Mesothelial cell of epicardium (in vitro differentiated cells): ENCODE data around the gene RAD9A. TPM values are rescaled to one million over a fixed set of nuclear protein-coding genes. Genes with fewer than 3 reads are reported as not detected.

Experiments used
- DNase-seq, 2 experiments: peaks; one replicate each; pipeline ENCODE4 v3.0.0; 2021; ENCODE audit warnings: low spot score in 2 of 2; ENCODE audit not compliant: unreplicated experiment in 2 of 2
- H3K27ac Mint-ChIP-seq: 2 replicates; pipeline ENCODE4 v1.8.0; 2021; ENCODE audit warnings: mixed read lengths
- H3K27me3 Mint-ChIP-seq: 2 replicates; pipeline ENCODE4 v1.8.0; 2021; ENCODE audit warnings: low read depth, mixed read lengths
- H3K36me3 Mint-ChIP-seq: 2 replicates; pipeline ENCODE4 v1.8.0; 2021; ENCODE audit warnings: mixed read lengths
- H3K4me1 Mint-ChIP-seq: 2 replicates; pipeline ENCODE4 v1.8.0; 2021; ENCODE audit warnings: mixed read lengths
- H3K4me3 Mint-ChIP-seq: 2 replicates; pipeline ENCODE4 v1.8.0; 2021; ENCODE audit warnings: mild to moderate bottlenecking, moderate library complexity, mixed read lengths
- H3K9me3 Mint-ChIP-seq: 2 replicates; pipeline ENCODE4 v1.8.0; 2021; ENCODE audit warnings: mixed read lengths
- CTCF ChIP-seq: fragments of 200-600 bp; sonication (generic); IDR thresholded peaks from one replicate; pipeline ENCODE4 v1.5.0; 2021; ENCODE audit warnings: antibody characterized with exemption; ENCODE audit not compliant: unreplicated experiment
- total RNA-seq: library from RNA; stranded (reverse); gene quantifications from 3 replicates; pipeline ENCODE4 v1.2.1, GENCODE V29; 2021

RAD9A gene
- total RNA-seq, 1 donor from 2014 or later = 44.7 TPM

GRCh38 chr11:67404515-67405195, 12.9 kb downstream of the RAD9A start:
- Mint-ChIP-seq H3K4me1 (peaks cover 17% of the 10 kb centered on the region), H3K36me3 (no peaks in the 10 kb centered on the region), H3K4me3 (no peak overlapping the region), H3K27me3 (peaks cover 10% of the 10 kb centered on the region), H3K27ac (no peak overlapping the region), H3K9me3 (no peaks in the 10 kb centered on the region)
- no peak for DNase-seq
- no peak for TF ChIP-seq CTCF

- Mint-ChIP-seq H3K27me3 (peaks cover 12% of the 10 kb centered on the region), H3K27ac (no peak overlapping the region), H3K36me3 (no peaks in the 10 kb centered on the region), H3K9me3 (no peaks in the 10 kb centered on the region), H3K4me3 (no peak overlapping the region), H3K4me1 (peaks cover 15% of the 10 kb centered on the region)
- no peak for DNase-seq
- no peak for TF ChIP-seq CTCF
Measured at GRCh38 chr11:67405196-67405567, 13.4 kb downstream of the RAD9A start.

- peaks cover 10% of the 10 kb centered on the region for H3K4me1 Mint-ChIP-seq
- no peaks in the 10 kb centered on the region for H3K9me3 Mint-ChIP-seq
- H3K27ac Mint-ChIP-seq = no peak overlapping the region
- peaks cover 15% of the 10 kb centered on the region for H3K27me3 Mint-ChIP-seq
- TF ChIP-seq CTCF = no peak
- no peak for DNase-seq
- no peaks in the 10 kb centered on the region for H3K36me3 Mint-ChIP-seq
- no peak overlapping the region for H3K4me3 Mint-ChIP-seq
Measured at GRCh38 chr11:67405688-67406339, 14.0 kb downstream of the RAD9A start.

DNA sequence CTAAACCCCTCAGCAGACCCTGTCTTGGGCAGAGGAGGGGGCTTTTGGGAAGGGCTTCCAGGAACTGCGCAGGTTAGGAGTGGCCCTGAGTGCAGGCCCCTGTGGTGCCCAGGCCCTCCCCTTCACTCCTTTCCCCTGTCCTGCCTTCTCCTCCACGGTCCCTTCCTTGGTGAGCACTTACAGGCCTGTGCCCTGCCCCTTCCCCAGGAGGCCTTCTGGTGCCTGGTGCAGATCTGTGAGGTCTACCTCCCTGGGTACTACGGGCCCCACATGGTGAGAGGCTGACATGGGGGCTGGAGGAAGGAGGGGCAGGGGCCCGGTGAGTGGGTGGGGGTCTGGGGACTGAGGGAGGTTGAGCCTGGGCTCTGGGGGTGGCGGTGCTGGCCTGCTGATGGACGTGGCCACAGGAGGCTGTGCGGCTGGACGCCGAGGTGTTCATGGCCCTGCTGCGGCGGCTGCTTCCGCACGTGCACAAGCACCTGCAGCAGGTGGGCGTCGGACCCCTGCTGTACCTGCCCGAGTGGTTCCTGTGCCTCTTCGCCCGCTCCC, 14.7 kb downstream of the RAD9A start:
- no peaks in the 10 kb centered on the region for H3K9me3 Mint-ChIP-seq
- no peak overlapping the region for H3K27ac Mint-ChIP-seq
- peaks cover 9% of the 10 kb centered on the region for H3K4me1 Mint-ChIP-seq
- DNase-seq = no peak
- TF ChIP-seq CTCF = no peak
- H3K36me3 Mint-ChIP-seq = no peaks in the 10 kb centered on the region
- H3K27me3 Mint-ChIP-seq = peaks cover 20% of the 10 kb centered on the region
- no peak overlapping the region for H3K4me3 Mint-ChIP-seq

DNA sequence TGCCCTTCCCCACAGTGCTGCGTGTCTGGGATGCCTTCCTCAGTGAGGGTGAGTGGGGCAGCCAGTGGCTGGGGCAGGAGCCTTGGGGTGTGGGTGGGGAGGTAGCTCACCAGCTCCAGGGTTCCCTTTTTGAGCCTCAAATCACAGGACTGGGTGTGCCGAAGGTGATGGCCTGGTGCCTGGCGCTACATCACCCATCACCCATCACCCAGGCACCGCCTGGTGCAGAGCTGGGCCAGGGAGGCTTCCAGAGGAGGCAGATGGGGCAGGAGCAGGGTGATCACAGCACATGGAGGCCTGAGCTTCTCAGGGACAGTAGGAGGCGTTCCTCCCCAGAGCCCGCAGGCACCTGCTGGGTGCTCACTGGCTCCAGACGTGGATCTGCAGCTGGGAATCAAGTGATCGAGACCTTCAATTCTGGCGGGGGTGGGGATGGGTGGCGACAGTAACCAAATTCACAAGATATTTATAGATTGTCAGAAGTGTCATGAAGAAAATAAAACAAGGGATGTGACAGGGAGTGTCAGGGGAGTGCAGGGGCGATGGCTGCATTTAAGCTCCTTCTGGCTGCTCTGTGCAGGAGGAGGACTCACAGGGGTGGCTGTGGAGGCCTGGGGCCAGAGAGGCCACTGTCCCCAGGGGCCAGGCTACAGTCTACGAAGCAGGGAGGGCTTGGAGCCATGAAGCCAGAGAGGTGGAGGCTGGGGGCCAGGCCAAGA, 15.3 kb downstream of the RAD9A start:
- H3K27ac Mint-ChIP-seq = no peak overlapping the region
- TF ChIP-seq CTCF = no peak
- H3K4me3 Mint-ChIP-seq = no peak overlapping the region

More for the DNA sequence above, 15.3 kb downstream of the RAD9A start:
- no peak for DNase-seq
- H3K27me3 Mint-ChIP-seq = peaks cover 27% of the 10 kb centered on the region
- H3K36me3 Mint-ChIP-seq = no peaks in the 10 kb centered on the region
- no peaks in the 10 kb centered on the region for H3K9me3 Mint-ChIP-seq
- peaks cover 7% of the 10 kb centered on the region for H3K4me1 Mint-ChIP-seq
